ENCODE data around the gene SLC35F4.

GRCh38 chr14:57851354-57851753 lies 14.5 kb downstream of the SLC35F4 start:
- TF ChIP-seq EZH2phosphoT487 (IDR thresholded peaks at IDR 0.05; ENCODE audit: borderline replicate concordance, low read length): no peak
- no peak for TF ChIP-seq CTCF (conservative IDR thresholded peaks at IDR 0.05; ENCODE audit: low read depth, low read length)
- no peak for TF ChIP-seq EZH2 (IDR thresholded peaks at IDR 0.05; ENCODE audit: low read length, unreplicated experiment)
